GM19467 (cell line): Measurements from ENCODE around the gene DPF3.

Source experiments
- ATAC-seq: cut with Tn5 transposase; IDR thresholded peaks from one replicate; pipeline ENCODE4 v1.9.1; 2021; ENCODE audit warnings: mild to moderate bottlenecking, moderate library complexity; ENCODE audit not compliant: unreplicated experiment

The DPF3 gene

DNA sequence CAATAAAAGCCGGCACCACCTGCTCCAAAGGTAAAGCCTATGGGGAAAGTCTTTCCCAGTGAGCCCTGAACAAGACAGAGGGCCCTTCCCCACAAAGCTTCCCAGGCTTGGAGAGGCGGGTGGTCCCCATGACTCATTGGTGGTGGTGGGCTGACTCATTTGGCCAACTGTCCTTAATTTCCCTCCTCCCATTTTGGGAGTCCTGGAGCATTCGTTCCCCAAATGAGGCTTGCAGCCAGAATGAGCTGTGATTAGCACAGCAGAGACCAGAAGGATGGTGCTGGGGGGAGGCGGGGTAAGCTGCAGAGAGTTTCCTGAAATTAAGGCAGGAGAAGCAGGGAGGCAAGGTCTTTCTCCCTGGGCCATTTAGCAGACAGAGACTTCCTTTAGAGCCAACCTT lies 241.7 kb downstream of the DPF3 start:
- no peak for ATAC-seq

DNA sequence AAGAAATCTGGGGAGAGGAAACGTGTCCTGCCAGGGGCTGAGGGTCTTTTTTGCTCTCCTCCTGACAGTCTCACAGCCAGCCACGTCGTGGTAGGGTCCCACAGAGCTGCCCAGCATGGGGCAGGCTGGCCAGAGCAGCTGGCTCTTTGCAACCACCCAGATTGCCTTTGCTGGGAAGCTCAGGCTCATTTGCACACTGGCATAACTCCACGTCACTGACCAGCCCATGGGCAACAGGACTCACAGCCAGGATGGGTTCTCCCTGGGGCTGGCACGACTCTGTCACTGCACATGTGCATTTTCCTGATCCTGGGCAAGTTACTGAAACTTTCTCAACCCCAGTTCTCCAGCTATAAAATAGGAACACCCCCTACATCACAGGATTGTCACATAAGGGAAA lies 242.2 kb downstream of the DPF3 start:
- ATAC-seq, result no peak

DNA sequence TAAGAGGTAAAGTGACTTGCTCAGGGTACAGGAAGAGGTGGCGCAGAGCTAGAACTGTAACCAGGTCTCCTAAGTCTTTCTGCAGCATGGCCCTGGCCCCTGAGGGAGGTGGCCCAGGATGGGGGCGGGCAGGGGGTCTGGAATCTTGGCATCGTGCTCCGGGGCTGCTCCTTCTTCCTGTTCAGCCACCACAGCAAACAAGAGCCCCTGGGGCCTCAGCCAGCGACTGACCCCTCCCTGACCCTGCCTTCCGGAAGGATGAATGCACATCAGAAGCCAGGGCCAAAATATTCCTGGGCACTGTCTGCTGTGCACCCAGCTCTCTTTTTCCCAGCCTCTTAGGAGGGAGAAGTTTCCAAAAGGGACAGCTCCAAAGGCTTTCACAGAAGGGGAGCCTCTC lies 242.8 kb downstream of the DPF3 start:
- no peak for ATAC-seq

DNA sequence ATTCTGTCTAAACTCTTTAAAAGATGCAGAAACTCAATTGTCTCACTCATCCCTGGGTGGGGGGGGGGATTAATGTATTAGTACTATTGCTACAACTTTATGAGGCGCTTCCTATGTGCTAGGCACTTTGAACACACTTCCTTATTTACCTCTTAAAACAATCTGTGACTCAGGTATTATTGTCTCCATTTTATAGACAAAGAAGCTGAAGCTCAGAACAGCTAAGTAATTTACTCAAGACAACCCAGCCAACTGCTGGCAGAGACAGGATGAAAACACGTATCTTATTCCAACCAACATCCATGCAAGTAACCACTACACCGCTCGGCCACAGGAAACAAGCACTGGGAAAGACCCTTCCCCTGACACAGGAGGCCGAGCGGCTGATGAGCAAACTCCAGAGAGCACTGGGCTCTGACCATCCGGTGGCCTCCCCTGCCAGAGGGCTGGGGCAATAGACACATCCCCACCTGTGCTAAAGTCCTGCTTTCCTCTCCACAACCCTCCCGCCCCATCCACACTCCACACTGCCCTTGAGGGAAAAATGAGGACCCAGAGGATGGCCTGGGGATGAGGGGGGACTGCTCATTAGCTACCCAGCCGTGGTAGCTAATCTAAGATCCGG lies 244.2 kb downstream of the DPF3 start:
- no peak for ATAC-seq

DNA sequence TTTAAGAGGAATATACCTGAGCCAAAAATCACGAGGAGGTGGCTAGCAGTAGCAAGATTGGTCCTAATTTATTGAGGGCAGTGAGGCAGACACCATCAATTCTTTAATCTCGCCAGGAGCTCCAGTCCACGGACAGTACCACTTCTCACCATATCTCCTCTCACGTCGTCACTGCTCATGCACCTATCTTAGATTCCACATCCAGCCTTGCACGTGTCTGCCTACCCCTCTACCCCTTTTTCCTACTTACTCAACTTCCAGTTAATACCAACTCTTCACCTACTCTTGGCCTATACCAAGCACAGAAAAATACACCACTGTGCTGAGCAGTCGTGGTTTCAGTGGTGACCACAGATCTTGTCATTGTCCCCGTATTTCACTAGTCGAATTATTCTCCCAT lies 246.1 kb downstream of the DPF3 start:
- ATAC-seq, result no peak

DNA sequence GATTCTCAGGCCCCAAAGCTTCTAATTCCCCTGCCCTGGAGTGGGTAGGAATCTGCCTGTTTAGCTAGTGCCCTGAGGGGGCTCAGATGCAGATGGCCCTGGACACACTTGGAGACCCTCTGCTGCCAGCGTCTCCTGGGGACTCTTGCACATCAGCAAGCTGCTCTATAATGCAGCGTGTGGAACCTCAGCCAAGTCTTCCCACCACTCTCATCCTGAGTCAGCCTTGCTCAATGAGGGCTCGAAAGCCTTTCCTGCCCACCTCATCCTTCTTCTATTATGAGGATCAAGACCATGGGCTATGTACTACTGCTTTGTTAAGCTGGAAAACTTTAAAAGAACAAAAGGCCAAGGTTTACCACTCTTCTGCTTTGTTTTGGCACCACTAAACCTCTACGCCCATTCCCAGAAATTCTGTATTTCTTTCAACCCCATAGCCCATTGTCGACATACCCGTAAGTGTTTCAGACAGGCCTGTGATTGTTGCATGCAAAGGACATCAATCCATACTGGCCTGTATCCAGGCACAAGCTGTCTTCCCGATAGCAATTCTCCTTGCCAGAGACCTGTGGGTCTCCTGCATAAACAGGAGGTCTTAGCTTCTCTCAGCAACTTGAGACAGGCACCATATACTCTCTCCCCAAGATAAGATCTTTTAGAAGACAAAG lies 246.9 kb downstream of the DPF3 start:
- ATAC-seq, result no peak

DNA sequence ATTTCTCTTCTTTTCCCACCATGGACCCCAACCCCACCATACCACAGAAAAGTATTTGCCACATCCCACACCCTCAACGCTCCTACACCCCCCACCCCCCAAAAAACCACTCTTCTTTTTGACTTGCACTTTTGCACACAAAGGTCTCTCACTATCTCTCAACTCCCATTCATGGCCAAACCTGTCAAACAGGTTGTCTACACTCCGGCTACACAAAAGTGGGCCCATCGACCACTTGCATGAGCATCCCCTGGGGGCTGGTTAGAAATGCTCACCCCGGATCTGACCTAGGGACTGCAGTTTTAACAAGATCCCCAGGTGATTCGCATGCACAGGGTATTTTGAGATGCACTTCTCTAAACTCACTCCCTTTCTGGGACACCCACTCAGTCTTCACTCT lies 248.2 kb downstream of the DPF3 start:
- no peak for ATAC-seq

DNA sequence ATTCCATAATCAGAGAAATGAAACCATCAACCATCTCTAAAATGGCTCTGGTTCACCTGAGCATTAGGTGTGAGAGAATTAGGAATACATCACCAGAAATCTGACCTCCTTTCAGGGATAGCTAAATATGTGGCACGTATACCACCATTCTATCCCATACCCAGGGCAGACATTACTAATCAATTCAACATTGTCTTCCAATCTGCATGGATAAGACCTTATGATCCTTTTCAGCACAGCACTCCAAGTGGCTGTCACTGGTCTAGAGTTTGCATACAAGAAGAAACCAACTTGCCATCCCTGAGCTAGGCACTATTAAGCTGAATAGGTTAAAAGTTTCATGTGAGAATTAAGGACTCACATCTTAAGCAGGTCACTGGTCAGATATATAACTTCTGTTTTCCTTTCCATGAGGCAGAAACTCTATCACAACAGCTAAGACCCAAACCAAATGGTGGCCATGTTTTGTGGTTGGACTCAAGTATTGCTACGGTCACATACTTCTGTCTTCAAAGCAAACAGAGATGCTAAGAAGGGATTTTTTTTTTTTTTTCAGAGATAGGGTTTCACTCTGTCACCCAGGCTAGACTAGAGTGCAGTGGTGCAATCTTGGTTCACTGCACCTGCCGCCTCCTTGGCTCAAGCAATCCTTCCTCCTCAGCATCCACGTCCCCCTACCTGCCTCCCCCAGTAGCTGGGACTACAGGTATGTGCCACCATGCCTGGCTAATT lies 249.0 kb downstream of the DPF3 start:
- no peak for ATAC-seq

DNA sequence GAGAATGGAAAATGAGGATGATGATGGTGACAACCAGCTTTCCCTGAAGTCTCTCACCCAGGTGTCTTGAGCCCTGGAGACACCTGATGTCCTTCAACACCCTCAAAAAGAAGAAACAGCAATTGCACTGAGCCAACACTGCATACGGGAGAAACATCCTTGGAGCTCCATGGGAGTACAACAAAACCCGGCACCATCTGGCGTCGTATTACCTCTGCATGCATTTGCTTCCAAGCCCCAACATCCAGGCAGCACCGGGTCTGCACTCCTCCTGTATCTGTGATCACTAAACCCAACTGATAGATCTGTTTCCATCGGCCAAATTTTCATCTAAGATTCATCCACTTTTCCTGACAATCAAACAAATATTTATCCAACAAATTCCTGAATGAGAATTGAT lies 249.9 kb downstream of the DPF3 start:
- ATAC-seq, result no peak

DNA sequence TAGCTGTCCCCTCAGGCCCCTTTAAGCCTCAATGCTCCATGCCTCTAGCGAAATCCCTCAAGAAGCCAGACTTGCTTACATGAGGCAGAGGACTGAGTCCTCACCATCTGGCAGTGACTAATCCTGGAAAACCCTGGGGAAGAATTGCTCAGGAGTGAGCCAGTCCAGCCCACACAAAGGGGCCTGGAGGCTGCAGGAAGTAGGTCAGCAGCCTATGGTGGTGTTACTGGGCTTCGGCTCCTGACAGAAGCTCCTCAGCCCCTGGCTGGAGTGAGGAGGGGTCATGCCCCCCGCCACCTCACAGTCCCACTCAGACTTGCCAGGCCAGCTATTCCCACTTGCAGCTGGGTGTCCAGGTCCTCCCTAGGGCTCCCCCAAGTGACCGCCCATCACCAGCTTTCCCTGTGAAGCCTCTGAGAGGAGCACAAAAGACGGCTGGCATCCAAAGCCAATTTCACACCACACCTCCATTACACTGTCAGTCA lies 250.5 kb downstream of the DPF3 start:
- ATAC-seq, result no peak

DNA sequence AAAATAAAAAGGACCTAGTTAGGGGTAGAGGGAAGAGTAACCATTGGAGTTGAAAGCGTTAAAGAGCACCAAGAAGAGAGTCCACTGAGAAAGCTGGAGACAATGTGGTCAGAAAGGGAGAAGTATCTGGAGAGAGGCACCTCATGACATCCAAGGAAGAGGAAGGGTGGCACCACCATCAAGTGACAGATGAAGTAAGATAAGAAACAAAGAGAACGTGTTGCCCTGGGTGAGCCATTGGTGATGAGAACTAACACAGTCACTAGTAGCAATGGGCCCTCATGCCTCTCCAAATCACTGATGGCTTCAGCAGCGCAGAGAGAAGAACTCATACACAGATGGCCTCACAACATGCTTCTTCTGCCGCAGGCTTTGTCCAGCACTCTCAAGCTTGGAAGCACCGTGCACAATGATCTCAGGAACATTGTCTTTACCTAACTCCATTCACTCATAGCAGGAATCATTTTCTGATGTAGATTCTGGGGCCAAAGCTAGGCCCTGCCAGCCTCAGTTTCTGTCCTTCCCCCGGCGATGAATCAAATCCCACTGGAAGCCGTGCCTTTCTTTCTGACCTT lies 252.9 kb downstream of the DPF3 start:
- no peak for ATAC-seq

DNA sequence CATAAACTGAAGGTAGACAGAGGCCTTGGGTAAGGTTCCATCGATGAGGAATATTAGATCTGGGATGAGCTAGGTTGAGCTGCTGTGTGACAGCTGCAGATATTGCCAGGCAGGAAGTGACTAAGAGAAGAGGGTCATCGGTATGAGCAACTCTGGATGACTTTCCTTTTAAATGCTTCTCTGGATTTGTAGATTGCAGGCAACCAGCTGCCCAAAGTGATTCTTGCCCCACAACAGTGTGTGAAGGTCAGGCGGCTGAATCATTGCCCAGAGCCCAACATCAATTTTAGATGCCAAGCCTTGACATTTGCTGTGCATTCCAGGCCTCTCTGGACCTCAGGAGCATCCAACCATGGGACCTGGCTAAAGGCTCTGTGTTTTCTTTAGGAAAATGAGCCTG lies 255.9 kb downstream of the DPF3 start:
- no peak for ATAC-seq

DNA sequence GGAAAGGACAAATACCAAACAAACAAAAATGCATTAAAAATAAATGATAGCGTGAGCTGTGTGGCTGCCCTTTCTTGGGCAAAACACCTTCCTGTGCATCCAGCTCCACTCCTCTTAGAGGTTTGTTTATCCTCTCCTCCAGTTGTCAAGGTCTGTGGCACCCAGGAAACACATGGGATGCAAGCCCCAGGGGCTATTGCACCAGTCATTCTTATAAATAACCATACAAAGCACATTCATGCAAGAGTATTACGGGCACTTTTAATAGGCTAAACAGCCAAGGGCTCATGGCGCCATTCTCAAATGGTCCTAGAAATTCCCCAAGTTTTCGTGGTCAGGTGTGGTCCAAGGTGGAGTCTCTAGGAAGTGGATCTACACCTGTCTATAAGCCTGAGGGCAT lies 257.0 kb downstream of the DPF3 start:
- ATAC-seq, result no peak

DNA sequence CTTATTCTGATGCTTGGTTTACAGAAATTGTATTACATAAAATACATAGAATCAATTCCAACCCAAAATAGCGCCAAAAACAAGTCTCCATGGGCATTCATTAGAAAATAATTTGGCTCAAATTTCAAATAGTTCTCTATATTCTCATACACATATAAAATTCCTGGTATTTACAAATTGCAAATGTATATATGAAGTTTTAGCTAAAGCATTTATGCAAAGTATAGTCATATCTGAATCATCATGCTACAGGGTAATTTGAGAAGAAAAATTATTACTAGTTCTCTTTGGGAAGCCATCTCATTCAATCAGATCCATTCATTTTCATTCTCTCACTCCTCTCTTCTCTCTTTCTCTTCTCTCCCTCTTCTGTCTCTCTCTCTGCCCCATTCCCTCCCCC lies 257.8 kb downstream of the DPF3 start:
- no peak for ATAC-seq

DNA sequence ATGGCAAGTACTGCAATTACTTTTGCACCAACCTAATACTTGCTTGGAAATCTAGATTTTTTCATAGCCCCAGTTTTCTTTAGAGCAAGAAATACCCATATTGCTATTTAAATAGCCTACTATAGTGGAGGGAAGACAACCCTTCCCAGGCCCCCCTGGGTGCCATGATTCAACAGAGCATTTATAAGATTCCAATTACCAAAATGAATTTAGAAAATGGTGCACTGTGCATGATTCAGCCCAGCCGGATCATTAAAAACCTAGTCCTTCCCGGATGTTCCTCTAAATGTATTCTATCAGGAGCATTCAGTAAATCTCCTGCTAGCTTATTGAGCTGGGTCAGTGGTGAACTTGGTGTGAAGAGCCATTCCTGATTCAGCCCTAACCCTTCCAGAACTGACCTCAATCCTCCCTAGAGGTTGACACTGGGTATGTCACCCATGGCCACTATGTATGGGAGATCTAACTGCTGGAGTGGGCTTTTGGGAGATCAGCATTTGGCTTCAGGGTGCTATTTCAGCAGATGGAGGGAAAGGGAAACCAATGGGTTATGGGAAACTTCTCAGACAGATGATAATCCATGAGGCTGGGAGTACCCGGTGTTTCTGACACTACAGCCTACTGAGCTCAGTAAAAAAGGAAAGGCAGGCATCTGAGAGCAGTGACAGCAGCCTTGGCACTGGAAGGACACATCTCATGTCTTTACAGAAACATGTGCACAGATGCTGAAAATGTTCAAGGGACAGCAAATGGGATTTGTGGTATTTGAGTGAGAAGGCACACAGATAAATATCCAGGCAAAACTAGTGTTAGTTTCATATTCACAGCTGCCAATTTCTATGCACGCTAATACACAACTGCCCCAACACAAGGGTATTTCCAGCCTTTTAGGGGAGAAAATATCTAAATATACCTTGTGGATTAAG lies 258.9 kb downstream of the DPF3 start:
- no peak for ATAC-seq

DNA sequence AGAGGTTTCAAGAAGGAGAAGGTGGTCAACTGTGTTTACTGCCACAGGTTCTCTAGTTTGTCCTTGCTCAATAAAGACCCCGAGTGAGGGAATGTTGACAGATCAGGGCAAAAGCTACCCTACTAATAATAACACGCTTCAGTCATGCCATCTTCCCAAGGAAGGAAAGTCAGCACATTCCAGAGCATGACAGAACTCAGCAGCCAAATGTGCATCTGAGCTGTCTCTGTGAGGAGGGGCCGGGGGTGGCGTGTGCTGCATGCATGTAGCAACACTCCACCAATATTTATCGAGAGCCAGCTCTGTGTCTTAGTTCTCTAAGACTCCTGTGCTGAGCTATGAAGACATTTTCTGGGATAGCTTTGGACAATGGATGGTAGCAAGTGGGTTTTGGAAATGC lies 260.4 kb downstream of the DPF3 start:
- no peak for ATAC-seq

DNA sequence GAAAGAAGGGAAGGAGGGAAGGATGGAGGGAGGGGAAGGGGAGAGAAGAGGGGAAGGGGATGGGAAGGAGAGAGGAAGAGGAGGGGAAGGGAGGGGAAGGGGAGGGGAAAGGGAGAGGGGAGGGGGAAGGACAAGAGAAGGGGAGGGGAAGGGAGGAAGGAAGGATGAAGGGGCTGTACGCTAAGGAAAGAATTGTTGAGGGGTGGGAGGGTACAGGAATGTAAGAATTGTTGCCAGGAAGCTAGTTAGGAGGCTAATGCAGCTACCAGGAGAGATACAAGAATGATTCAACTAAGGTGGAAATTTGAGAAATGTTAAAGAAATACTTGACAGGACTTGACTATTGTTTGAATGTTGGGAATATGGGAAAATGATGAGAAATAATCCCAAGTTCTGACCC lies 261.2 kb downstream of the DPF3 start:
- no peak for ATAC-seq

DNA sequence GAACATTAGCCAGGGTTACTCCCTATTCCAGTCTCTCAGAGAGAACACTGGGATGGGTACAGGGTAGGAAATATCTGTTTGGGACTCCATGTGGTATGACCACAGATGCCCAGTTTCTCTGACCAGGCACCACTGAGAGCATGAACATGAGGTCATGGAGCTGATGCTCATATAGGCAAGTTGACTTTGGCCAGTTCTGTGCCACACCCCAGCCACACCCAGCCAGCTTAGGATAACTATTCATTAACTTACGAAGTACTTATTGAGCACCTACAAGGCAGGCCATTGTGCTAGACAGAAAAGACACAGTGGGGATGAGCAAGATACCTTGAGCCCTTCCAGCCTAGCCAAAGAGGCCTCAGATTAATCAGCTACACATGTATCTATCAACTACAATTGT lies 262.5 kb downstream of the DPF3 start:
- ATAC-seq, result no peak

DNA sequence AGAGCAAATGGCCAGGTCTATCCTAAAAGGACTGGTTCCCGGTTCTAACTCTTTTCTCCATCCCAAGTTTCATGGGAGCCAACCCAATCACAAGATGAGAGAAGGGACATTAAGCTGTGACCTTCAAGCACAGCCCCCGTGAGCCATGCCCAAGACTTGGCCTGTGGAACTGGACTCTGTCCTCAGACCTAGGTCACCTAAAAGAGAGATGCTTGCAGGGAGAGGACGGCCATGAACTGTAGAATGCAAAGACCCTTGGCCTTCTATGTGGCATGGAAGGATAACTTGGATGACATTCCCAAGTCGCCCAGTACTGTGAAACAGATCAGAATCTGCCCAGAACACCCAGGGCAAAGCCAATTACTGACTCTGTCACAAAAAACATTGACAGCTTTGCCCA lies 263.5 kb downstream of the DPF3 start:
- no peak for ATAC-seq

DNA sequence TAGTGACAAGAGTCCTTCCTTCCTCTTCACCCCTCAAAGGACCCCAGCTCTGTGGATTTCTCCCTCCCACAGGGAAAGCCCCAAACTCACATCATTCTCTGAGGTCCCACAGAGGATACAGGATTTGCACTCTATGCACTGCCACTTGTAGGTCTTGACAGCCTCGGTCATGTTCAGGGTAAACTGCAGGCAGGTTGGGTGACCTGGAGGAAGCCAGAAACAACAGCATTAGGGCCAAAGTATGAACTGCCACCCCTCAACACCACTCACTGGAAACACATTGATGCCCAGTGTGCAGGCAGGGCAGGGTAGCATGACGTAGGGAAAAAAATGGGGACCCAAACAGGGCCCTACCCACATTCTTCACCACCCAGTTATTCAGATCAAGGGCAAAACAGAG lies 264.4 kb downstream of the DPF3 start:
- no peak for ATAC-seq

DNA sequence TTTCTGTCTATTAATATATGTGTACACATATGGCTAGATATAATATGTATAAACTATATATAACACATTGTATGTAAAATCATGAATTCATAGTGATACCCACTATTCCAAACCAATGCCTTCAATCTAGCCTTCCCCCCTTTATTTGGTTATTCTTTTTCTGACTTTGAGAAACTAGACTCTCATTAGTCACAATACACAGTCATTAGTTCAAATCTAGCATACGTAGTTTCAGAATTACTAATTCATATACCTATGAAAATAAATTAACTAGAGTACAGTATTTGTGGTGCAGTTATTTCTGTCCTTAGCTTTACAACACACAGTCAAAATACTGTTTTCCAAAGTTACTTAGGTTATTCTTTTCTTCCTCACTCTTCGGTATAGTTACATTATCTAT lies 268.2 kb downstream of the DPF3 start:
- ATAC-seq, result no peak
